Thoracic aorta (tissue), 2 donors: ENCODE measurements around the gene FAT3. TPM values are rescaled to one million over a fixed set of nuclear protein-coding genes. Genes with fewer than 3 reads are reported as not detected.
A peak's percentile ranks its signal among the peaks of the same experiment; 100 is the strongest.

Experiments
- ATAC-seq: fragments of 150-250 bp; one replicate; pipeline ENCODE4 v1.8.0; 2017; ENCODE audit warnings: low read depth; ENCODE audit not compliant: insufficient number of reproducible peaks, low FRiP score
- DNase-seq: peaks from one replicate; pipeline ENCODE4 v3.0.0-alpha.2; 2020; ENCODE audit warnings: low spot score
- H3K27ac ChIP-seq, 2 donors: fragments of 200-600 bp; sonication (generic); 1 replicate in 1 of 2; 2 replicates in 1 of 2; pipeline ENCODE4 v1.5.1; 2016; ENCODE audit warnings: mild to moderate bottlenecking in 2 of 2, moderate library complexity in 2 of 2
- H3K27me3 ChIP-seq: fragments of 200-600 bp; sonication (generic); replicated peaks from 2 replicates; pipeline ENCODE4 v1.6.0; 2016; ENCODE audit warnings: mild to moderate bottlenecking; ENCODE audit not compliant: insufficient read depth
- H3K36me3 ChIP-seq: fragments of 200-600 bp; sonication (generic); one replicate; pipeline ENCODE4 v1.5.1; 2016
- H3K4me1 ChIP-seq, 2 donors: fragments of 200-600 bp; sonication (generic); 1 replicate in 1 of 2; 2 replicates in 1 of 2; pipeline versions ENCODE4 v1.5.1 to v1.6.0; 2016; ENCODE audit warnings: low read depth in 2 of 2, mild to moderate bottlenecking in 1 of 2; ENCODE audit not compliant: control insufficient read depth in 1 of 2
- H3K4me3 ChIP-seq: fragments of 200-600 bp; sonication (generic); 2 replicates; pipeline ENCODE4 v1.5.1; 2016; ENCODE audit warnings: mild to moderate bottlenecking
- H3K9me3 ChIP-seq: fragments of 200-600 bp; sonication (generic); 2 replicates; pipeline ENCODE4 v1.5.1; 2016
- CTCF ChIP-seq: fragments of 200-600 bp; sonication (generic); IDR thresholded peaks from one replicate; pipeline ENCODE4 v1.5.1; 2019; ENCODE audit warnings: antibody characterized with exemption
- total RNA-seq, 2 donors: library from RNA; depleted of rRNA; stranded (reverse); fragments of >200 nt; gene quantifications; one replicate each; pipeline versions ENCODE4 v1.1.0 to v1.2.3, GENCODE V29; 2016

FAT3 gene
- total RNA-seq, 2 donors from 2014 or later = 16.0 to 20.8 TPM

GRCh38 chr11:92227959-92228935, 3.6 kb downstream of the FAT3 start:
- Histone ChIP-seq H3K27me3 (no peaks in the 10 kb centered on the region), H3K4me1 (peaks cover 0 to 36% of the 10 kb centered on the region in 2 donors), H3K27ac (peak overlapping the region in 1 of 2 donors; percentile 77), H3K36me3 (no peaks in the 10 kb centered on the region), H3K4me3 (peak overlapping the region; percentile 1), H3K9me3 (no peaks in the 10 kb centered on the region)
- TF ChIP-seq CTCF = no peak
- DNase-seq (no peak), ATAC-seq (no peak)

- H3K27ac ChIP-seq = no peak overlapping the region
- DNase-seq (no peak), ATAC-seq (no peak)
- H3K27me3 ChIP-seq = no peaks in the 10 kb centered on the region
- H3K36me3 ChIP-seq = no peaks in the 10 kb centered on the region
- no peaks in the 10 kb centered on the region for H3K9me3 ChIP-seq
- H3K4me3 ChIP-seq = no peak overlapping the region
- H3K4me1 ChIP-seq = peaks cover 3 to 22% of the 10 kb centered on the region in 2 donors
- TF ChIP-seq CTCF = no peak
These were observed 12.2 kb downstream of the FAT3 start for GRCh38 chr11:92236856-92237255.

GRCh38 chr11:92240916-92241315, 16.3 kb downstream of the FAT3 start:
- ATAC-seq (no peak), DNase-seq (no peak)
- no peak for TF ChIP-seq CTCF
- Histone ChIP-seq H3K36me3 (no peaks in the 10 kb centered on the region), H3K27ac (no peak overlapping the region), H3K9me3 (no peaks in the 10 kb centered on the region), H3K4me3 (no peak overlapping the region), H3K4me1 (peaks cover 3 to 18% of the 10 kb centered on the region in 2 donors), H3K27me3 (no peaks in the 10 kb centered on the region)

- H3K27ac ChIP-seq = no peak overlapping the region
- DNase-seq = no peak
- TF ChIP-seq CTCF = no peak
- H3K9me3 ChIP-seq = no peaks in the 10 kb centered on the region
- no peaks in the 10 kb centered on the region for H3K27me3 ChIP-seq
- H3K4me1 ChIP-seq = peaks cover 0 to 7% of the 10 kb centered on the region in 2 donors
- no peaks in the 10 kb centered on the region for H3K36me3 ChIP-seq
- H3K4me3 ChIP-seq = no peak overlapping the region
- no peak for ATAC-seq
These were observed 21.2 kb downstream of the FAT3 start for GRCh38 chr11:92245700-92246271.

GRCh38 chr11:92246630-92247029, 22.0 kb downstream of the FAT3 start:
- ATAC-seq (no peak), DNase-seq (no peak)
- Histone ChIP-seq H3K36me3 (no peaks in the 10 kb centered on the region), H3K4me1 (peaks cover 0 to 8% of the 10 kb centered on the region in 2 donors), H3K4me3 (no peak overlapping the region), H3K27ac (no peak overlapping the region), H3K27me3 (no peaks in the 10 kb centered on the region), H3K9me3 (no peaks in the 10 kb centered on the region)
- no peak for TF ChIP-seq CTCF
